HEK293 (cell line): ENCODE measurements around the gene TMEM198.

Experiments used
- CTCF ChIA-PET: fragments of 350-600 bp; formaldehyde crosslinking; extraction: SDS; loops from one replicate; lab custom pipeline; 2021; ENCODE audit warnings: antibody characterized with exemption; lab: Yijun Ruan, JAX
- POLR2A ChIA-PET: fragments of 300-600 bp; formaldehyde crosslinking; extraction: SDS; loops from one replicate; lab custom pipeline; 2020; ENCODE audit warnings: antibody characterized with exemption, inconsistent platforms; lab: Yijun Ruan, JAX
- H3K27ac ChIP-seq: fragments of 200-500 bp; sonication (Bioruptor generic); 2 replicates; pipeline ENCODE4 v1.5.1; 2014; ENCODE audit warnings: low read depth, low read length, control low read depth, inconsistent platforms; ENCODE audit errors: extremely low read depth
- H3K36me3 ChIP-seq, 2 experiments: fragments of 200-500 bp in 1 of 2; sonication (Bioruptor generic) in 1 of 2; 1 replicate in 1 of 2; 2 replicates in 1 of 2; pipeline ENCODE4 v1.5.1; 2014 to 2017; ENCODE audit warnings: inconsistent platforms in 2 of 2, low read length in 2 of 2; ENCODE audit not compliant: control insufficient read depth in 2 of 2, insufficient read depth in 1 of 2
- H3K4me1 ChIP-seq: fragments of 200-500 bp; sonication (Bioruptor generic); 2 replicates; pipeline ENCODE4 v1.5.1; 2014; ENCODE audit warnings: mild to moderate bottlenecking, low read length, inconsistent platforms; ENCODE audit not compliant: control insufficient read depth, insufficient read depth
- H3K4me3 ChIP-seq: 2 replicates; pipeline ENCODE4 v1.5.1; 2011; ENCODE audit warnings: low read depth, mild to moderate bottlenecking, control low read depth, low read length, moderate library complexity
- H3K9me3 ChIP-seq: fragments of 200-500 bp; sonication (Bioruptor generic); 2 replicates; pipeline ENCODE4 v1.5.1; 2014; ENCODE audit warnings: low read depth, low read length, inconsistent platforms; ENCODE audit not compliant: control insufficient read depth, insufficient read depth
- GLIS1 ChIP-seq: fragments of 450-650 bp; formaldehyde crosslinking; IDR thresholded peaks from 2 replicates; pipeline ENCODE4 v1.5.1; 2016; ENCODE audit warnings: missing biosample characterization, missing genetic modification characterization
- KLF16 ChIP-seq: fragments of 450-650 bp; formaldehyde crosslinking; IDR thresholded peaks from 2 replicates; pipeline ENCODE4 v1.5.1; 2017; ENCODE audit warnings: missing biosample characterization, missing genetic modification characterization
- KLF9 ChIP-seq: fragments of 450-650 bp; formaldehyde crosslinking; IDR thresholded peaks from 2 replicates; pipeline ENCODE4 v1.5.1; 2016; ENCODE audit warnings: missing biosample characterization, missing genetic modification characterization, low read depth
- PRDM2 ChIP-seq: fragments of 450-650 bp; formaldehyde crosslinking; IDR thresholded peaks from 2 replicates; pipeline ENCODE4 v1.5.1; 2016; ENCODE audit warnings: missing biosample characterization, missing genetic modification characterization, borderline replicate concordance
- SCRT2 ChIP-seq: fragments of 450-650 bp; formaldehyde crosslinking; IDR thresholded peaks from 2 replicates; pipeline ENCODE4 v1.5.1; 2016; ENCODE audit warnings: missing biosample characterization, missing genetic modification characterization
- SP2 ChIP-seq: fragments of 450-650 bp; formaldehyde crosslinking; IDR thresholded peaks from 2 replicates; pipeline ENCODE4 v1.5.1; 2016; ENCODE audit warnings: missing biosample characterization, missing genetic modification characterization
- SP3 ChIP-seq: fragments of 450-650 bp; formaldehyde crosslinking; IDR thresholded peaks from 2 replicates; pipeline ENCODE4 v1.5.1; 2016; ENCODE audit warnings: missing biosample characterization, missing genetic modification characterization
- SP7 ChIP-seq: fragments of 450-650 bp; formaldehyde crosslinking; IDR thresholded peaks from 2 replicates; pipeline ENCODE4 v1.5.1; 2016; ENCODE audit warnings: missing biosample characterization, missing genetic modification characterization
- ZBTB11 ChIP-seq: fragments of 450-650 bp; formaldehyde crosslinking; conservative IDR thresholded peaks from 2 replicates; pipeline ENCODE4 v1.5.1; 2016; ENCODE audit warnings: low read depth, missing biosample characterization, missing genetic modification characterization
- ZBTB21 ChIP-seq: fragments of 450-650 bp; formaldehyde crosslinking; IDR thresholded peaks from 2 replicates; pipeline ENCODE4 v1.5.1; 2017; ENCODE audit warnings: missing biosample characterization, missing genetic modification characterization
- ZBTB26 ChIP-seq: fragments of 450-650 bp; formaldehyde crosslinking; optimal IDR thresholded peaks from 2 replicates; pipeline ENCODE3; 2016; ENCODE audit warnings: missing biosample characterization, mild to moderate bottlenecking, missing genetic modification characterization
- ZNF16 ChIP-seq: fragments of 450-650 bp; formaldehyde crosslinking; IDR thresholded peaks from 2 replicates; pipeline ENCODE4 v1.5.1; 2016; ENCODE audit warnings: low read depth, missing biosample characterization, missing genetic modification characterization
- ZNF175 ChIP-seq: fragments of 450-650 bp; formaldehyde crosslinking; IDR thresholded peaks from 2 replicates; pipeline ENCODE4 v1.5.1; 2016; ENCODE audit warnings: missing biosample characterization, missing genetic modification characterization
- ZNF510 ChIP-seq: fragments of 450-650 bp; formaldehyde crosslinking; IDR thresholded peaks from 2 replicates; pipeline ENCODE4 v1.5.1; 2018; ENCODE audit warnings: mild to moderate bottlenecking, missing genetic modification characterization, missing biosample characterization; ENCODE audit not compliant: insufficient replicate concordance
- ZNF544 ChIP-seq: fragments of 450-650 bp; formaldehyde crosslinking; IDR thresholded peaks from 2 replicates; pipeline ENCODE4 v1.5.0; 2017; ENCODE audit warnings: missing biosample characterization, missing genetic modification characterization
- ZNF600 ChIP-seq: fragments of 450-650 bp; formaldehyde crosslinking; IDR thresholded peaks from 2 replicates; pipeline ENCODE4 v1.5.1; 2016; ENCODE audit warnings: missing biosample characterization, missing genetic modification characterization
- ZNF623 ChIP-seq: fragments of 450-650 bp; formaldehyde crosslinking; IDR thresholded peaks from 2 replicates; pipeline ENCODE4 v1.5.1; 2016; ENCODE audit warnings: missing biosample characterization, missing genetic modification characterization
- TF ChIP-seq, protein P1 (sequence below): fragments of 450-650 bp; formaldehyde crosslinking; IDR thresholded peaks from 2 replicates; pipeline ENCODE4 v1.5.1; 2016; ENCODE audit warnings: missing biosample characterization, missing genetic modification characterization
- TF ChIP-seq, protein P2 (sequence below): fragments of 450-650 bp; formaldehyde crosslinking; IDR thresholded peaks from 2 replicates; pipeline ENCODE4 v1.5.1; 2016; ENCODE audit warnings: missing biosample characterization, missing genetic modification characterization, low read depth

The TMEM198 gene

DNA sequence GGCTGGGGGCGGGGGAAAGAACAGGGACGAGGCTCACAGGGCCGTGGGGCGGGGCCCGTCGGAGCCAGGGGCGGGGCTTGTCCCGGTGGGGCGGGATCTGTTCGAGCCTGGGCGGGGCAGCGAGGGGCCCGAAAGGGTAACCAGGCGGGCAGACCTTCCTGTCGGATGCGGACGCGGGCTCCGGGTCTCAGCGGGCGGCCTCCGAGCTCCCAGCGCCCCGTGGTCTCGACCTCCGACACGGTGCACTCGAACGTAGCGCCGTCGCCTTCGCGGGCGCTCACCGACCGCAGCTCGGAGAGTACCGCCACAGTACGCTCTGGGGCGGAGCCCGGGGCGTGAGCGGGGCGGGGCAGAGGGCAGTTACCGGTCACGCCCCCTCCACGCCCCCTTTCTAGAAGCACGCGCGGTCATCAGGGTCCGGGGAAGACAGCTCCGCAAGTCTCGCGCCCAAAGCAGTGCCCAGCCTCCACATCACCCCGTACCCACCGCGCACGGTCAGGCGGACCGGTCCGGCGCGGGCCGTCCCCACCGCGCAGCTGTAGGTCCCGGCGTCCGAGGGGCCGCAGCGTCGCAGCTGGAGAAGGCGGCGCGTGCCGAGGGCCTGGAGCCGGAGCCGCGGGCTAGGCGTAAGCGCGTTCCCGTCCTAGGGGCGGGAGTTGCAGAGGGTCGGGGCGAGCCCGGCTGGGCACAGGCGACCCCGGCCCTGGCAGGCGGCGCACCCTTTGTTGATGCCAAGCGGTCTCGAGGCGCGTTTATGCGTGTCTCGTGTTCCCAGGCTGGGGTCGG, 8.7 kb downstream of the TMEM198 start:
- POLR2A ChIA-PET, result interaction anchor here (0.9 to 3.4 kb wide), 7 partner anchors 9 to 54 kb away, joined by 3 to 25 read pairs (median 6); partner anchors contain the start of genes CHPF, GMPPA, OBSL1 and STK11IP
- peaks cover 0 to 19% of the 10 kb centered on the region in 2 experiments; a peak in 1 of 3 replicates for H3K36me3 ChIP-seq
- H3K27ac ChIP-seq, result no peak overlapping the region; the same call in 1 of the 2 replicates
- H3K4me1 ChIP-seq, result peaks cover 3% of the 10 kb centered on the region; the same call in 1 of the 2 replicates
- H3K4me3 ChIP-seq, result peak overlapping the region; percentile 61
- CTCF ChIA-PET, result interaction anchor here (0.6 to 2.8 kb wide), 6 partner anchors 8 to 164 kb away, joined by 3 to 20 read pairs (median 5); partner anchors contain the start of genes INHA and OBSL1
- H3K9me3 ChIP-seq, result no peaks in the 10 kb centered on the region
- TF ChIP-seq ZBTB11 (tag by site-specific recombination) (0 out of 2 replicates have a peak, but pooled peaks have one; percentile 1), KLF16 (tag by site-specific recombination) (peak; percentile 90), KLF9 (tag by site-specific recombination) (peak; percentile 100), ZNF600 (0 out of 2 replicates have a peak, but pooled peaks have one; percentile 2), ZBTB21 (tag by site-specific recombination) (no peak), ZNF544 (tag by site-specific recombination) (no peak), SP2 (peak; percentile 81), GLIS1 (tag by site-specific recombination) (0 out of 2 replicates have a peak, but pooled peaks have one; percentile 17), ZNF510 (tag by site-specific recombination) (no peak), ZNF175 (tag by site-specific recombination) (no peak), SCRT2 (tag by site-specific recombination) (no peak), ZNF16 (tag by site-specific recombination) (no peak), SP3 (tag by site-specific recombination) (peak; percentile 99), ZNF623 (tag by site-specific recombination) (no peak), ZBTB26 (tag by site-specific recombination) (peak; percentile 78), SP7 (tag by site-specific recombination) (peak; percentile 48; the same call in 1 of the 2 replicates), PRDM2 (tag by site-specific recombination) (no peak)
- TF ChIP-seq, protein P1, sequence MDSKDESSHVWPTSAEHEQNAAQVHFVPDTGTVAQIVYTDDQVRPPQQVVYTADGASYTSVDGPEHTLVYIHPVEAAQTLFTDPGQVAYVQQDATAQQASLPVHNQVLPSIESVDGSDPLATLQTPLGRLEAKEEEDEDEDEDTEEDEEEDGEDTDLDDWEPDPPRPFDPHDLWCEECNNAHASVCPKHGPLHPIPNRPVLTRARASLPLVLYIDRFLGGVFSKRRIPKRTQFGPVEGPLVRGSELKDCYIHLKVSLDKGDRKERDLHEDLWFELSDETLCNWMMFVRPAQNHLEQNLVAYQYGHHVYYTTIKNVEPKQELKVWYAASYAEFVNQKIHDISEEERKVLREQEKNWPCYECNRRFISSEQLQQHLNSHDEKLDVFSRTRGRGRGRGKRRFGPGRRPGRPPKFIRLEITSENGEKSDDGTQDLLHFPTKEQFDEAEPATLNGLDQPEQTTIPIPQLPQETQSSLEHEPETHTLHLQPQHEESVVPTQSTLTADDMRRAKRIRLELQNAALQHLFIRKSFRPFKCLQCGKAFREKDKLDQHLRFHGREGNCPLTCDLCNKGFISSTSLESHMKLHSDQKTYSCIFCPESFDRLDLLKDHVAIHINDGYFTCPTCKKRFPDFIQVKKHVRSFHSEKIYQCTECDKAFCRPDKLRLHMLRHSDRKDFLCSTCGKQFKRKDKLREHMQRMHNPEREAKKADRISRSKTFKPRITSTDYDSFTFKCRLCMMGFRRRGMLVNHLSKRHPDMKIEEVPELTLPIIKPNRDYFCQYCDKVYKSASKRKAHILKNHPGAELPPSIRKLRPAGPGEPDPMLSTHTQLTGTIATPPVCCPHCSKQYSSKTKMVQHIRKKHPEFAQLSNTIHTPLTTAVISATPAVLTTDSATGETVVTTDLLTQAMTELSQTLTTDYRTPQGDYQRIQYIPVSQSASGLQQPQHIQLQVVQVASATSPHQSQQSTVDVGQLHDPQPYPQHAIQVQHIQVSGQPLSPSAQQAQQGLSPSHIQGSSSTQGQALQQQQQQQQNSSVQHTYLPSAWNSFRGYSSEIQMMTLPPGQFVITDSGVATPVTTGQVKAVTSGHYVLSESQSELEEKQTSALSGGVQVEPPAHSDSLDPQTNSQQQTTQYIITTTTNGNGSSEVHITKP, result 0 out of 2 replicates have a peak, but pooled peaks have one; percentile 14
- TF ChIP-seq, protein P2, sequence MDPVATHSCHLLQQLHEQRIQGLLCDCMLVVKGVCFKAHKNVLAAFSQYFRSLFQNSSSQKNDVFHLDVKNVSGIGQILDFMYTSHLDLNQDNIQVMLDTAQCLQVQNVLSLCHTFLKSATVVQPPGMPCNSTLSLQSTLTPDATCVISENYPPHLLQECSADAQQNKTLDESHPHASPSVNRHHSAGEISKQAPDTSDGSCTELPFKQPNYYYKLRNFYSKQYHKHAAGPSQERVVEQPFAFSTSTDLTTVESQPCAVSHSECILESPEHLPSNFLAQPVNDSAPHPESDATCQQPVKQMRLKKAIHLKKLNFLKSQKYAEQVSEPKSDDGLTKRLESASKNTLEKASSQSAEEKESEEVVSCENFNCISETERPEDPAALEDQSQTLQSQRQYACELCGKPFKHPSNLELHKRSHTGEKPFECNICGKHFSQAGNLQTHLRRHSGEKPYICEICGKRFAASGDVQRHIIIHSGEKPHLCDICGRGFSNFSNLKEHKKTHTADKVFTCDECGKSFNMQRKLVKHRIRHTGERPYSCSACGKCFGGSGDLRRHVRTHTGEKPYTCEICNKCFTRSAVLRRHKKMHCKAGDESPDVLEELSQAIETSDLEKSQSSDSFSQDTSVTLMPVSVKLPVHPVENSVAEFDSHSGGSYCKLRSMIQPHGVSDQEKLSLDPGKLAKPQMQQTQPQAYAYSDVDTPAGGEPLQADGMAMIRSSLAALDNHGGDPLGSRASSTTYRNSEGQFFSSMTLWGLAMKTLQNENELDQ (tag by site-specific recombination), result no peak
